ENCODE results near the gene MCC.

DNA sequence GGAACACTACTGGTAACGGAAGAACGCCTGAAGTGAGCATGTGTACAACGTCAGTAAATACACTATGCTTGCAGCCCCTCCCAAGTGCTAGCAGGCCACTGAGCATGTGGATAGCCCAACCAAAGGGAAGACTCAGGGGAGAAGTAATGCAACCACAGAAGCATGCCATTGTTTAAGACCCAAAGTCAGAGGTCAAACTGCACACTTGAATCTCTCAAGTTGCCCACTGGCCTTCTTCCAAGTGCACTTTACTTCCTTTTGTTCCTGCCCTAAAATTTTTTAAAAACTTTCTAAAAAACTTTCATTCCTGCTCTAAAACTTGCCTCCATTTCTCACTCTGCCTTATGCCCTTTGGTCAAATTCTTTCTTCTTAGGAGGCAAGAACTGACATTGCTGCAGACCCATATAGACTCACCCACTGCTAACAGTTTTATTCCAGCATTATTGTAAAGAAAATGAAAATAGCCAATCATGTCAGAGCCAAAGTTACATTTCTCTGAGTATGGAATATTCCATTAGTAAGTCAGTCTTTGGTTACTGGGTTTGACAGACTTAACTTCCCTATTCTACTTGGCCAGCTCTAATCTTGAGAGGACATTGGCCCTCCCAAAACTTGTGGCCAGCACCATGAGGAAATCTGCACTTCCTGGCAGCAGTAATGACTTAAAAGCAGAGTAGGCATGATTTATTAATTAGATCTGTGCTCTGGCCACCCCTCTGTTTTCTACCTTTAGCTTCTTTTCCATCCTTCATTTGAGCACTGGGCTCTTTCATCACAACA, 130.4 kb downstream of the MCC start:
- no peak for TF ChIP-seq GATA3 (IDR thresholded peaks at IDR 0.05; ENCODE audit: low read depth, low read length)
- TF ChIP-seq GATA2 (IDR thresholded peaks at IDR 0.05; ENCODE audit: low read depth, low read length) = no peak
